Calu3 (cell line): ENCODE measurements around the gene TOGARAM2. TPM values are rescaled to one million over a fixed set of nuclear protein-coding genes. Genes with fewer than 3 reads are reported as not detected.

Experiments
- BruUV-seq: library from RNA; stranded (reverse); fragments of 400-500 nt; replicated peaks from 2 replicates; lab custom pipeline; 2021; lab: Mats Ljungman, UMichigan
- CTCF ChIA-PET: fragments of 300-600 bp; sonication (Branson Sonifier 250); formaldehyde crosslinking; loops from one replicate; lab custom pipeline; 2022; ENCODE audit warnings: antibody characterized with exemption; lab: Charles Lee
- DNase-seq: peaks from one replicate; pipeline ENCODE4 v3.0.0; 2022
- H3K27ac Mint-ChIP-seq: one replicate; pipeline ENCODE4 v1.8.0; 2022; ENCODE audit warnings: mixed read lengths; ENCODE audit not compliant: unreplicated experiment
- H3K27me3 Mint-ChIP-seq: one replicate; pipeline ENCODE4 v1.8.0; 2022; ENCODE audit warnings: mixed read lengths; ENCODE audit not compliant: unreplicated experiment
- H3K36me3 Mint-ChIP-seq: one replicate; pipeline ENCODE4 v1.8.0; 2022; ENCODE audit warnings: mild to moderate bottlenecking, moderate library complexity, mixed read lengths; ENCODE audit not compliant: insufficient read depth, unreplicated experiment
- H3K4me1 Mint-ChIP-seq: one replicate; pipeline ENCODE4 v1.8.0; 2022; ENCODE audit warnings: mild to moderate bottlenecking, low read depth, mixed read lengths; ENCODE audit not compliant: unreplicated experiment
- H3K4me3 Mint-ChIP-seq: one replicate; pipeline ENCODE4 v1.8.0; 2022; ENCODE audit warnings: mild to moderate bottlenecking, low read depth, moderate library complexity, mixed read lengths; ENCODE audit not compliant: unreplicated experiment
- H3K9me3 Mint-ChIP-seq: one replicate; pipeline ENCODE4 v1.8.0; 2022; ENCODE audit warnings: low read depth, mixed read lengths; ENCODE audit not compliant: unreplicated experiment
- intact Hi-C: fragments of 100-400 bp; cut with micrococcal nuclease; formaldehyde crosslinking; loops from one replicate; pipeline ENCODE4 v1.10.0; 2022; ENCODE audit not compliant: unreplicated experiment
- total RNA-seq: library from RNA; stranded (reverse); gene quantifications from 2 replicates; pipeline ENCODE4 v1.2.3, GENCODE V29; 2022
- TF ChIP-seq, protein P1 (sequence below): fragments of 200-600 bp; IDR thresholded peaks from one replicate; pipeline ENCODE4 v1.8.0; 2022; ENCODE audit warnings: antibody characterized with exemption; ENCODE audit not compliant: unreplicated experiment

The TOGARAM2 gene
- total RNA-seq, 1 experiment from 2014 or later: 0.85 TPM

DNA sequence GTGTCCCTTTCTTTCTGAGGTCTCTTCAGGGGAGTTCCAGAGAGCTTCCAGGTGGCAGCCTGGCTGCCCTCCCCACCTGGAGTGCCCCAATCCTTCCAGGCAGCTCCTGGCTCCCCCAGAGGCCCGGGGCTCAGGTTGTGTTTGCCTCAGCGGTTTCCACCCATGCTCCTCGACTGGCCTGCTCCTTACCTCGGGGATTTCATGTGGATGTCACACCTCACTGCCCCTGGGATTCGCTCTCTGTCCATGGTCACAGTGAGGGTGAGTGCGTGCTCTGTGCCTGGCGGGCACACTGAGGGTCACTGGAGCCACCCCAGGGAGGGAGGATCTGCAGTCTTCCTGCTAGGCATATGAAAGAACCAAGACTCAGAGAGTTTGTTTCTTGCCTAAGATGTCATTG lies 2.1 kb upstream of the TOGARAM2 start:
- peaks cover 36% of the 10 kb centered on the region for H3K4me1 Mint-ChIP-seq

DNA sequence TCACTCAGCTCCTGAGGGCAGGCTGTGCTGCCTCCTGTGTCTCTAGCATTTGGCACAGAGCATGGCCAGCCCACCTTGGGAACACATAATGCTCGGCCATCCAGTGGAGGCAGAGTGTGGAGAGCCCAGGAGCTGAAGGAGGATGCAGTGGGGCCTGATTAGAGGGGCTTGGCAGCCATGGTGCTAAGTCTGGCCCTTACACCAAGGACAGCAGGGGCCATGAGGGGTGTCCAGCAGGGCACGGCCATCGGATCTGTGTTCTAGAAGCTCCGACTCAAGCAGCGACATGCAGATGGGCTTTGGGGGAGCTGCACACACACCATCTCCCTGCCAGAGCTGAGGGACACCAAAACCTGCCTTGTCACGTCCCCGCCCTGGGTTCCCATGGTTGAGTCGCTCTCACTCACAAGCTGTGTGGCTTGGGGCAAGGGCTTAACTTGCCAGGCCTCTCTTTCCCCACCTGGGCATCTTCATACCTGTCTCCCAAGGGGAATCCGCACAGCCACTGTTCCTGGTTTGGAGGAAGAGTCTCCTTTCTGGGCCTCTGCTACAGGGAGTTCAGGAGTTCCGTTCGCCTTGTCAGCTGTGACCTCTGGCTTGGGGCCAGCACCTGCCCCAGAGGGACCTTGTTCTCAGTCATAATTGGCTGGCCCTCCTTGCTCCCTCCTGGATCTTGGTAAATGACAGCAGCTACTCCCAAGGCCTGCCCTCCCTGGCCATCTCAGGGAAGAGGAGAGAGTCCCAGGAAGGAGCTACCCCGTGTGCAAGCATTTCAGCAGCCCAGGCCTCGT lies 1.3 kb upstream of the TOGARAM2 start:
- no peak overlapping the region for H3K4me3 Mint-ChIP-seq
- H3K9me3 Mint-ChIP-seq: peaks cover 3% of the 10 kb centered on the region
- peak; percentile 22 for DNase-seq
- no peaks in the 10 kb centered on the region for H3K27me3 Mint-ChIP-seq
- TF ChIP-seq, protein P1, sequence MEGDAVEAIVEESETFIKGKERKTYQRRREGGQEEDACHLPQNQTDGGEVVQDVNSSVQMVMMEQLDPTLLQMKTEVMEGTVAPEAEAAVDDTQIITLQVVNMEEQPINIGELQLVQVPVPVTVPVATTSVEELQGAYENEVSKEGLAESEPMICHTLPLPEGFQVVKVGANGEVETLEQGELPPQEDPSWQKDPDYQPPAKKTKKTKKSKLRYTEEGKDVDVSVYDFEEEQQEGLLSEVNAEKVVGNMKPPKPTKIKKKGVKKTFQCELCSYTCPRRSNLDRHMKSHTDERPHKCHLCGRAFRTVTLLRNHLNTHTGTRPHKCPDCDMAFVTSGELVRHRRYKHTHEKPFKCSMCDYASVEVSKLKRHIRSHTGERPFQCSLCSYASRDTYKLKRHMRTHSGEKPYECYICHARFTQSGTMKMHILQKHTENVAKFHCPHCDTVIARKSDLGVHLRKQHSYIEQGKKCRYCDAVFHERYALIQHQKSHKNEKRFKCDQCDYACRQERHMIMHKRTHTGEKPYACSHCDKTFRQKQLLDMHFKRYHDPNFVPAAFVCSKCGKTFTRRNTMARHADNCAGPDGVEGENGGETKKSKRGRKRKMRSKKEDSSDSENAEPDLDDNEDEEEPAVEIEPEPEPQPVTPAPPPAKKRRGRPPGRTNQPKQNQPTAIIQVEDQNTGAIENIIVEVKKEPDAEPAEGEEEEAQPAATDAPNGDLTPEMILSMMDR: no peak
- CTCF ChIA-PET: interaction anchor here (1.1 kb wide), 1 partner anchor 11 kb away, joined by 3 read pairs; no protein-coding TSS in a partner anchor
- H3K4me1 Mint-ChIP-seq: peaks cover 36% of the 10 kb centered on the region
- H3K36me3 Mint-ChIP-seq: peaks cover 25% of the 10 kb centered on the region
- intact Hi-C loops: loop anchor here (5.0 kb wide), 1 partner anchor 133 kb away; no protein-coding TSS in a partner anchor
- H3K27ac Mint-ChIP-seq: no peak overlapping the region
- no TSS peak for BruUV-seq

More for the DNA sequence above, 2.1 kb upstream of the TOGARAM2 start:
- no peak for DNase-seq
- no TSS peak for BruUV-seq
- intact Hi-C loops: loop anchor here (5.0 kb wide), 1 partner anchor 133 kb away; no protein-coding TSS in a partner anchor
- TF ChIP-seq, protein P1: no peak
- no peak overlapping the region for H3K4me3 Mint-ChIP-seq
- H3K27me3 Mint-ChIP-seq: no peaks in the 10 kb centered on the region
- peaks cover 3% of the 10 kb centered on the region for H3K9me3 Mint-ChIP-seq
- no peak overlapping the region for H3K27ac Mint-ChIP-seq
- peaks cover 25% of the 10 kb centered on the region for H3K36me3 Mint-ChIP-seq
- CTCF ChIA-PET: no interaction called here

DNA sequence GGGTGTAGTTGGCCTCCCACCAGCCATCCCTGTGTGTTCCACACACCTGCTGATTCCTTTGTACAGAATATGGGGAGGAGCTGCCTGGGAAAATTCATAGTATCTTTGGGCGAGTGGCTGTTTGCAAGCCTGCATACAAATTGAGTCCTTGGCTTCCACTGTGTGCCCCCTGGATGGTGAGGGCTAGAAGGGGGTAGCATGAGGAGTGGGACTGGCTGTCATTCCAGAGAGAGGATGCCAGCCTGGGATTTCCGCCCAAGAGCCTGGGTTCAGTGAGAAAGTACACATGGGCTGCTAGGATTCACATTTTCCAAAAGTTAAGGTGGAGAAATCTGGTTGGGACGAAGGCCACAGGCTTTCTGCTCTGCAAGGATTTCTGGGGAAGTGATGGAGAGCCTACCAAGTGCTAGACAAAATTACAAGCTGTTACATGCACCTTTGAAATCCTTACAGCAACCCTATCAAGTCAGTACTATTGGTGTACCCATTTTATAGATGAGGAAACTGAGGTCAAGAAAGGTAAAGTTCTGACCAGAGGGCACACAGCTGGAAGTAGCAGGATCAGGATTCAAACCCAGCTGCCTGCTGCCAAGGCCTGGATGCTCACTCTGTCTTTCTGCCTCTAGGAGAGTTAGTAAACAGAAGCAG lies 606 bp upstream of the TOGARAM2 start:
- no TSS peak for BruUV-seq
- intact Hi-C loops: no loop called here
- CTCF ChIA-PET: interaction anchor here (0.6 to 1.7 kb wide), 3 partner anchors 11 to 54 kb away, joined by 3 read pairs; no protein-coding TSS in a partner anchor
- TF ChIP-seq, protein P1: no peak
- Mint-ChIP-seq H3K27ac (no peak overlapping the region), H3K9me3 (peaks cover 3% of the 10 kb centered on the region), H3K36me3 (peaks cover 25% of the 10 kb centered on the region), H3K27me3 (no peaks in the 10 kb centered on the region), H3K4me1 (peaks cover 36% of the 10 kb centered on the region), H3K4me3 (no peak overlapping the region)
- no peak for DNase-seq

DNA sequence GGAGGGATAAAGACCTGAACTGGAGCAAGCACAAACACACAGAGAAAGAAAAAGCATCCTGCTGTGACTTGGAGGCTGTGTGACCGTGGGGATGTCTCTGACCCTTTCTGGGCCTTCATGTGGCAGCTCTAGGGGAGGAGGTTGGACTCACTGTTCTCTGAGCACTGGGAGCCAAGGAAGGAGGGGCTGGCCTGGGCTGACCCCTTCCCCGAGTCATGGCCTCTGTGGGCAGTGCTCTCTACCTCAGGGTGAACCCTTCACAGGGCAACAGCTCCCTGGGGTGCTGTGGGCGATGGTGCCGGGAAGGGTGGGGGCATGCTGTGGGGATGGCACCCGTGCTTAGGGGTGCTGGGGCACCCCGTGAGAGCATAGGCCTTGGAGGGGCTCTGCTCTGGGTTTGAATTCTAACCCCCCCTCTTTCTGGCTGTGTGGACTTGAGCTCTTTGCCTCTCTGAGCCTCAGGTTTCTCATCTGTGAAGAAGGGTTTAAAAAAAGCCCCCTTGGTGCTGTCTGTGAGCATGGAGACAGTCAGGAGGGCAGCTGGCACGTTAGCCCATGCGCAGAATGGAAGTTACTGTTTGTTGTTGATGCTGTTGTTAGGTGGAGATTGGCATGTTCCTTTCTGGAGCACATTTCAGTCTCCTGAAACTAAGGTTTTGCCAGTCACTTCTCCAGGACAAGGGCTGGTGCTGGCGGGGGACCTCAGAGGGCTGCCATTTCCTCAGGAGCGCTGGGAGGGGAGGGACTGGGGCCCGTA lies 700 bp downstream of the TOGARAM2 start:
- Mint-ChIP-seq H3K27ac (no peak overlapping the region), H3K9me3 (peaks cover 3% of the 10 kb centered on the region), H3K4me3 (no peak overlapping the region), H3K27me3 (no peaks in the 10 kb centered on the region), H3K36me3 (peaks cover 13% of the 10 kb centered on the region), H3K4me1 (peaks cover 23% of the 10 kb centered on the region)
- TF ChIP-seq, protein P1: no peak
- intact Hi-C loops: no loop called here
- CTCF ChIA-PET: interaction anchor here (0.6 to 1.7 kb wide), 2 partner anchors 31 to 1280 kb away, joined by 3 read pairs; no protein-coding TSS in a partner anchor
- DNase-seq: no peak
- BruUV-seq: no TSS peak
